NCI-H446 (cell line): ENCODE results near the gene DNAJC30.
"Not testable (repeated sequence)": the region's sequence is repeated elsewhere in the genome, so short reads cannot be mapped to it uniquely, and the experiment has no call there.

Experiments used
- DNase-seq, 2 experiments: peaks; one replicate each; lab custom pipeline; 2025; lab: John Stamatoyannopoulos, UW

The DNAJC30 gene

DNA sequence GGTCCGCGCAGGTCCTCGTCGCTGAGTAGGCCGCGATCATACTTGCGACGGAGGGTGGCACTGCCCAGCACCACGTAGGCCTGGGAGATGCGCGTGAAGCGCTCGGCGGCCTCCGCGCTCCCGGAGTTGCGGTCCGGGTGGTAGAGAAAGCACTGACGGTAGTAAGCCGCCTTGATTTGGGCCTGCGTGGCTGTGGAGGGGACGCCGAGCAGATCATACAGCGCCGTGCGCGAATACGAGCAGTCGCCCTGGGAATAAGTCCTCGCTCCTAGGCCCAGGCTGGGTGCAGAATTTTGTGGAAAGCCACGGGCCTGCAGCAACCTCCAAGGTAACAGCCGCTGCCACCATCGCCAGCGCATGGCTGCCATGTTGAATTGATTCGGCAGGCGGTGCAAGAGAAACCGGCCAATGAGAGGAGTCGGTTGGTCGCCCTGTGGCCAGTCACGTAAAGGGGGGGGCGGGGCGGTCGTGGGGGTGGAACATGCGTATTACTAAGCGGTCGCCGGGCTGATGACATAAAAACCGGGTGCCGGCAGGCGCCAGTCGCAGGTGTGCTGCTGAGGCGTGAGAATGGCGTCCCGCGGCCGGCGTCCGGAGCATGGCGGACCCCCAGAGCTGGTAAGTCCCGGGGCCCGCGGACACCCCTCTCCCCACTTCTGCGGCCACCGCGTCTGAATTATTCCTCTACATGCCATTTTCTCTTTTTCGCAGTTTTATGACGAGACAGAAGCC, at the start of gene DNAJC30, which contains the start of gene BUD23:
DNAJC30 (minus strand) TSS at position 398 of the 732 bp plus-strand sequence; CDS start at position 368, 30 bp downstream.
BUD23 (plus strand) TSS at position 542 of the 732 bp plus-strand sequence; CDS start at position 571, 29 bp downstream.
- DNase-seq, result peak; percentile 61 to 80

- DNase-seq, result no peak
These were observed 49.1 kb upstream of the DNAJC30 start for GRCh38 chr7:73732397-73732796.

- no peak for DNase-seq
These were observed 47.2 kb upstream of the DNAJC30 start for GRCh38 chr7:73730485-73730884.

GRCh38 chr7:73728551-73728950, 45.3 kb upstream of the DNAJC30 start:
- DNase-seq, result no peak

GRCh38 chr7:73727952-73728351, 44.7 kb upstream of the DNAJC30 start:
- no peak for DNase-seq

DNA sequence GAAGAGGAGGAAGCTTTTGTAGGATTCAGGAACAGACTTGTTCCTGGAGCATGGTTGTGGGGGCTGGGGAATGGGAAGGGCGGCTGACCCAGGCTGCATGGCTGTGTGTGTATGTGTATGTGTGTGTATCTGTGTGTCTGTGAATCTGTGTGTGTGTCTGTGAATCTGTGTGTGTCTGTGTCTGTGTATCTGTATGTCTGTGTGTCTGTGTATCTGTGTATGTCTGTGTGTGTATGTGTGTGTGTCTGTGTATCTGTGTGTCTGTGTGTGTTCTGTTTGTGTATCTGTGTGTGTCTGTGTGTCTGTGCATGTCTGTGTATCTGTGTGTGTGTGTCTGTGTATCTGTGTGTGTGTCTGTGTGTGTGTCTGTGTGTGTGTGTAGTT, 42.8 kb upstream of the DNAJC30 start:
- no peak for DNase-seq

GRCh38 chr7:73723813-73724212, 40.6 kb upstream of the DNAJC30 start:
- DNase-seq, result no peak

GRCh38 chr7:73722785-73723184, 39.5 kb upstream of the DNAJC30 start:
- no peak for DNase-seq

DNA sequence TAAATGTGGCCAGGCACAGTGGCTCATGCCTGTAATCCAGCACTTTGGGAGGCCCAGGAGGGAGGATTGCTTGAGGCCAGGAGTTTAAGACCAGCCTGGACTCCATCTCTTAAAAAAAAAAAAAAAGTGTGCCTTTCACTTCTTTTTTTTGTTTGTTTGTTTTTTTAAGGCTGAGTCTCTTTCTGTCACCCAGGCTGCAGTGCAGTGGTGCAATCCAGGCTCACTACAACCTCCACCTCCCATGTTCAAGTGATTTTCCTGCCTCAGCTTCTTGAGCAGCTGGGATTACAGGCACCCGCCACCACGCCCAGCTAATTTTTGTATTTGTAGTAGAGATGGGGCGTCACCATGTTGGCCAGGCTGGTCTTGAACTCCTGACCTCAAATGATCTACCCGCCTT, 38.9 kb upstream of the DNAJC30 start:
- not testable (repeated sequence) for DNase-seq

DNA sequence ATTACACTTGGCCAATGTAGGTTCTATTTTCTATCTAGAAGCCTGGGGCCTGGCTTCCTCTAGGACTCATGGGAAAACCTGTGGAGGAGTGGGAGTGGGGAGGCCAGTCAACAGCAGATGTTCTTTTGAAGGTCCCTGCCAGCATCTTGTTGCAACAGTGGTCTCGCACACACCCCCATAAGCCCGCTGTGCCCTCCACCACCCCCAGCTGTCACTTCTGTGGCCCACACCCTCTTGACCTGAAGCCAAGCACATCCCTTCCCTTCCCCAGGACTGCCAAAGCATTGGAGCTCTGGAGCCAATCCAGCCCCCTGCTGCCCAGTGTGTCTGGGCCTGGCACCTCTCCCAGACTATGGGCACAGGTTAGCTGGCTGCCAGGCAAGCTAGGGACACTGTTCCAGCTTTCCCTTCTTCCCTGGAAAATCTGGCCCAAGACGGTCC, 38.1 kb upstream of the DNAJC30 start:
- DNase-seq, result peak; percentile 85 to 95

DNA sequence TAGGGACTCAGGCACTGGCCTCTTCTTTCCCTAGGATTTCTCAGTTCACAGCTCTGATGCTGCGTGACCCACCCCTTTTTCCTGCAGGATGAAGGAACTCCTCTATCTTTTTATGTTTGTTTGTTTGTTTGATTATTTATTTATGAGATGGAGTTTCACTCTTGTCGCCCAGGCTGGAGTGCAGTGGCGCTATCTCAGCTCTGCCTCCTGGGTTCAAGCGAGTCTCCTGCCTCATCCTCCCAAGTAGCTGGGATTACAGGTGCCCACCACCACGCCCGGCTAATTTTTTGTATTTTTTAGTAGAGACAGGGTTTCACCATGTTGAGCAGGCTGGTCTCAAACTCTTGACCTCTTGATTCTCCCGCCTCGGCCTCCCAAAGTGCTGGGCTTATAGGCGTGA, 37.2 kb upstream of the DNAJC30 start:
- not testable (repeated sequence) for DNase-seq

GRCh38 chr7:73719806-73720169, 36.5 kb upstream of the DNAJC30 start:
- DNase-seq, result no peak

- peak in 1 of 2 experiments; percentile 51 for DNase-seq
These were observed 35.9 kb upstream of the DNAJC30 start, which contains the start of gene STX1A for GRCh38 chr7:73718905-73719805. STX1A (minus strand) TSS chr7:73719669; CDS start chr7:73719631, 38 bp downstream.

- DNase-seq, result no peak
These were observed 35.2 kb upstream of the DNAJC30 start for GRCh38 chr7:73718438-73718881.

- DNase-seq, result no peak
These were observed 34.7 kb upstream of the DNAJC30 start for GRCh38 chr7:73717991-73718405.

DNA sequence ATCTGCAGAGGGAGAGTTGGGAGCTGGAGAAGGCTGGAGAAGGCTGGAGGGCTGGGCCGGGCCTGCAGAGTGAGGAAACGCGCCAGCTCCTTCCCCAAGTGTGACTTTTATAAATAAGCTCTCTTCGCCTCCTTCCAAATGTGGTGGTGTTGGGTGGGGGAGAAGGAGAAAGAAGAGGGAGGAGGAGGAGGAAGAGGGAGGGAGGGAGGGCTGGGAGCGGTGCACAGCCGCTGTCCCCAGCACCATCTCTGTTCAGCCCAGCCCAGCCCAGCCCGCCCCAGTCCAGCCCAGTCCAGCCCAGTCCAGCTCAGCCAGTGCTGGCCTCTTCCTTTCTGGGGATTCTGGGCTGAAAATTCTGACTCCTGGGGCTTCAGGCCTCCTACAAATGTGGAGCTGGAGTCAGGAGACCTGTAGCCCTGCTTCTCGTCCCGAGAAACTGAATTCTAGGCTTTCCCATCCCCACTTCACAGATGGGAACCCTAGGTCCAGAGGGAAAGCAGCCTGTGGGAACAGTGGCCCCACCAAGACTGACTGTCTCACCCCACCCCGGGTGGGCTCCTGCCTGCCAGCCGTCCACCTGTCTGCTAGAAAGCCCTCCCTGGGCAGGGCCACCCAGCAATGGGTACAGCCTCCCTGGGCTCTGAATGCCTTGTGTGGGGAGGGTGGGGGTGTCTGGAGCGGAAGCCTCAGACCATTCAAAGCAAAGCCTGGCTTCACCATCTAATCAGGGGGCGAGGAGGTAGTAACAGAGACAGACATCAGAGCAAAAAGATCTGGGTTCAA, 34.0 kb upstream of the DNAJC30 start:
- DNase-seq, result no peak

GRCh38 chr7:73716318-73716890, 33.2 kb upstream of the DNAJC30 start:
- no peak for DNase-seq

GRCh38 chr7:73715648-73716317, 32.5 kb upstream of the DNAJC30 start:
- peak in 1 of 2 experiments; percentile 34 for DNase-seq

DNA sequence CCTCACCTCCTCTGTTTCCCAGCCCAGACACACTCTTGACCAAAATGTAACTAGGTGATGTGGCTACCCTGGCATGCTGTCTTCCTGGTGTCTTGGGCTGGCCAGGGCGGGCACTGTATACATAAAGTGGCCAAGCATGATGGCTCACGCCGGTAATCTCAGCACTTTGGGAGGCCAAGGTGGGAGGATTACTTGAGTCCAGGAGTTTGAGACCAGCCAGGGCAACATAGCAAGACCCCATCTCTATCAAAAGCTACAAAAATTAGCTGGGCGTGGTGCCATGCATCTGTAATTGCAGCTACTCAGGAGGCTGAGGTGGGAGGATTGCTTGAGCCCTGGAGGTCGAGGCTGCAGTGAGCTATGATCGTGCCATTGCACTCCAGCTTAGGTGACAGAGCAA, 30.1 kb upstream of the DNAJC30 start:
- DNase-seq, result not testable (repeated sequence)

DNA sequence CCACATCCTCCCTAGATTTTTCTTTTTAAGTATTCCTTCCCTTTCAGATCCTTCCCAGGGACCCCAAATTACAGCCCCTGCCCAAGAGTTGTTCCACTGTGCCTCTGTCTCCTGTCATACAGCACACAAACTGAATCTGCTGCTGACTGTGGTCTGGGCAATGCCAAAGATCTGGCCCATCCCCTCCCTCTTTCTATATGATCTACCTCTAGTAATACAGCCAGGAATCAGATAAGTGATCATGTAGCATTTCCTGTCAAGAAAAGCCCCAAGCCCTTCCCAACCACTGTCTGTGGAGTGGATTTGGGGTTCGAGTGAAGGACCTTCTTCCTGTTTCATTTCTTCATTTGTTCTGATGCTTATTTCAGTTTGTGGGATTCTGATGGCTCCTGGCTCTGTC, 29.5 kb upstream of the DNAJC30 start:
- DNase-seq, result no peak
